MCF 10A (cell line): ENCODE data around the gene SDK2. TPM values are rescaled to one million over a fixed set of nuclear protein-coding genes. Genes with fewer than 3 reads are reported as not detected.
A peak's percentile ranks its signal among the peaks of the same experiment; 100 is the strongest.

Source experiments
- BruUV-seq: library from RNA; stranded (reverse); fragments of 400-500 nt; replicated peaks from 2 replicates; lab custom pipeline; 2021; lab: Mats Ljungman, UMichigan
- CTCF ChIA-PET: fragments of 300-600 bp; sonication (Branson Sonifier 250); formaldehyde crosslinking; extraction: SDS; loops from one replicate; lab custom pipeline; 2021; ENCODE audit warnings: antibody characterized with exemption, inconsistent platforms; lab: Yijun Ruan, JAX
- POLR2A ChIA-PET: fragments of 300-600, 350-650 bp; sonication (Branson Sonifier 250); formaldehyde crosslinking; extraction: SDS; loops from one replicate; lab custom pipeline; 2020; ENCODE audit warnings: antibody characterized with exemption, inconsistent platforms; lab: Yijun Ruan, JAX
- DNase-seq: peaks from one replicate; pipeline ENCODE4 v3.0.0-alpha.2; 2018; ENCODE audit not compliant: unreplicated experiment
- H3K27ac Mint-ChIP-seq: one replicate; pipeline ENCODE4 v1.8.0; 2022; ENCODE audit warnings: mild to moderate bottlenecking, low read depth, mixed read lengths; ENCODE audit not compliant: unreplicated experiment
- H3K27me3 Mint-ChIP-seq: one replicate; pipeline ENCODE4 v1.8.0; 2022; ENCODE audit warnings: mixed read lengths; ENCODE audit not compliant: insufficient read depth, unreplicated experiment
- H3K36me3 Mint-ChIP-seq: one replicate; pipeline ENCODE4 v1.8.0; 2022; ENCODE audit warnings: mild to moderate bottlenecking, moderate library complexity, mixed read lengths; ENCODE audit not compliant: insufficient read depth, unreplicated experiment
- H3K4me1 Mint-ChIP-seq: one replicate; pipeline ENCODE4 v1.8.0; 2022; ENCODE audit warnings: mixed read lengths; ENCODE audit not compliant: insufficient read depth, unreplicated experiment
- H3K4me3 Mint-ChIP-seq: one replicate; pipeline ENCODE4 v1.8.0; 2022; ENCODE audit warnings: mild to moderate bottlenecking, moderate library complexity, mixed read lengths; ENCODE audit not compliant: unreplicated experiment
- H3K9me3 Mint-ChIP-seq: one replicate; pipeline ENCODE4 v1.8.0; 2022; ENCODE audit warnings: mixed read lengths; ENCODE audit not compliant: unreplicated experiment
- CTCF ChIP-seq: fragments of 200-600 bp; IDR thresholded peaks from one replicate; pipeline ENCODE4 v1.8.0; 2022; ENCODE audit warnings: antibody characterized with exemption, mild to moderate bottlenecking; ENCODE audit not compliant: unreplicated experiment
- intact Hi-C: fragments of 100-400 bp; cut with micrococcal nuclease; formaldehyde crosslinking; loops from 2 replicates; pipeline ENCODE4 v1.14.1; 2022
- total RNA-seq: library from RNA; stranded (reverse); gene quantifications from 2 replicates; pipeline ENCODE4 v1.2.3, GENCODE V29; 2022

The SDK2 gene
- total RNA-seq, 1 experiment from 2014 or later: not detected

DNA sequence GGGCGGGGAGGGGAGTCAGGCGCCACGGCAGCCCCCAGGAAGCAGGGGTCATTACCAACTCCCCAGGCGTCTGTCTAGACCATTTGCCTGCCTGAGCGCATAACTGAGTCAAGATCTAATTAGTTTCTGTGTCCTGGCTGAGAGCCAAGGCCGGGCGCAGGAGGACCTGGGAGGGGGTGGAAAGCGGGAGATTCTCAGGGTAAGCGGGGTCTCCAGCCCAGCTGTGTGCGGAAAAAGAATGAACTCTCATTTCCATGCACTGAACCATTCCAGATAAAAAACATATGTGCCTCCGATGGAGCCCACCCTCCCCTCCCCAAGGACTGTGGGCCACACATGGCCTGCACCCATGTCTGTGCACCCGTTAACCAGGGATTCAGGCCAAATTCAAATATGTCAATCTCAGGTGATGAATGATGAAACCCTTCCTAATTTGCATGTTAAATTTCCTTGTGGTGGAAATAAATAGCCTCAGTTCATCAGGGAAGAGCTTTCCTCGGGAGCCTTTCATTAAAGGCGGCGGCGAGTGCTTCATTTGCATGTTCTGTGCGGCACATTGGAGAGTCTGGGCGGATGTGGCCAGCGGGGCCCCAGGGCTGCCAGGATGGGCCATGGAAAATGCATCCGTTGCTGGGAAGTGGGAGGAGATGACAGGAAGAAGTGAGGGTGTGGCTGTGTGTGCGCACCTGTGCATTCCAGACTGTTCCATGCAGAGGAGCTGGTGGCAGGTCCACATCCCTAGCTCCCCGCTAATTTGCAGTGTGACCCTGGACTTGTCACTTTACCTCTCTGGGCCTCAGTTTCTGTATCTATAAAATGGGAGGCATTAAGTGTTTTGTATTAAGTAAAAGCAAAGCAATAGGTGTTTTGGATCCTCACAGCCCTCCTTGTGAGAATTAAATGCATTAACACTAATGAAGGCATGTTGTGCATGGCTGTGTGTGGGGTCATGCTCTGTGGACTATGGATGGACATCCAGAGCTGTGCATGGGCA is 151.1 kb downstream of the SDK2 start:
- Mint-ChIP-seq H3K27ac (no peak overlapping the region), H3K4me1 (no peaks in the 10 kb centered on the region), H3K9me3 (no peaks in the 10 kb centered on the region), H3K4me3 (no peak overlapping the region), H3K36me3 (no peaks in the 10 kb centered on the region), H3K27me3 (peaks cover 65% of the 10 kb centered on the region)
- TF ChIP-seq CTCF: no peak
- no TSS peak for BruUV-seq
- CTCF ChIA-PET: interaction anchor here (0.7 kb wide), 2 partner anchors 60 to 187 kb away, joined by 3 to 4 read pairs; no protein-coding TSS in a partner anchor
- POLR2A ChIA-PET: no interaction called here
- intact Hi-C loops: no loop called here
- peak; percentile 24 for DNase-seq

DNA sequence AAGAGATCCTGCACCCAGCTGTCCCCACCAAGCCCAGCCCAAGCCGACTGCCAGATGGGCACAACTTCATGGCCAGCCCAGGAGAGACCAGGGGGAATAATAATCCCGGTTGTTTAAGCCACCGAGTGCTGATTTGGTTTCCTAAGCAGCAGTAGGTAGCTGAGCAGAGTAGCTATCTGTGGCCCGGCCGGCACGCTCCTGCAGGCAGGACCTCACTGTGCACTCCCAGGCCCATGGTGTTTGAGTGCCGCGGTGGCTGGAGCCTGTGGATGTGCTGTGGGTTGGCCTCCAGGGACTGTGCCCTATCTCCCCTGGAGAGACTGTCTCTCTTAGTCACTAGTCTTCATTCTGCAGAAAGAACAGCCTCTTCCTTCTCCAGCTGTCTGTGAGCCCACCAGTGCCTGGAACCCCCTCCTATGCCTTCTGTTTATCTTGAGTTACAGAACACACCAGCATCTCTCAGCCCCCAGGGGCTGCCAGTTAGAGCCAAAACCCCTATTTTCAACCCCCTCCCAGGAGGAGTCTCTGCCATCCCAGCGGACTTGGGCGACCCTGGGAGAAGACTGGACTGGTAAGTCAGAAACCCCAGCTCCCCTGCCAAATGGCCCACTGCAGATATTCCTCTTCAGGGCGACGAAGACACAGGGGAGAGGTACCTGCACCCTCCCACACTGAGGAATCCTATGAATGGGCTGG is 152.0 kb downstream of the SDK2 start:
- no peak overlapping the region for H3K27ac Mint-ChIP-seq

DNA sequence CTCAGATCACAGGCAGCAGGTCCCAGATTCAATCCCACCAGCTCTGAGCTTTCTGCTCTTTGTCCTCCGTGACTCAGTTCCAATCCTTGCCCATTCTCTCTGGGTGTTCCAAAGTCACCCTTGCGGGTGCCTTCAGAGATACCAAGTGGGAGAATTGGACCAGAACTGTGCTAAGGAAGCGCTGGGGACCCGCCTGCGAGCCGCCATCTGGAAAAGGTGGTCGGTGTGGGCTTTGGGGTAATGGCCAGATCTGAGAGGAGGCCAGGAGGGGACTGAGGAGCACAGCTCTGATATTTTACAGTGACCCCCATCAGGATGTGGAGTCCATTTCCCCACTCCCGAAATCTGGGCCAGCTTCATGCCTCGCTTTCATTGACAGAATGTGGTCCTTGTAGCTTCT is 152.6 kb downstream of the SDK2 start:
- no peak overlapping the region for H3K27ac Mint-ChIP-seq
- no TSS peak for BruUV-seq
- no peak overlapping the region for H3K4me3 Mint-ChIP-seq
- H3K4me1 Mint-ChIP-seq: no peaks in the 10 kb centered on the region
- POLR2A ChIA-PET: no interaction called here
- intact Hi-C loops: no loop called here
- CTCF ChIA-PET: no interaction called here
- H3K36me3 Mint-ChIP-seq: no peaks in the 10 kb centered on the region
- TF ChIP-seq CTCF: no peak
- H3K9me3 Mint-ChIP-seq: no peaks in the 10 kb centered on the region
- DNase-seq: no peak
- H3K27me3 Mint-ChIP-seq: peaks cover 65% of the 10 kb centered on the region

More for the DNA sequence above, 152.0 kb downstream of the SDK2 start:
- ChIA-PET CTCF (interaction anchor here (0.7 kb wide), 1 partner anchor 59 kb away, joined by 4 read pairs; no protein-coding TSS in a partner anchor), POLR2A (no interaction called here)
- BruUV-seq: no TSS peak
- Mint-ChIP-seq H3K36me3 (no peaks in the 10 kb centered on the region), H3K27me3 (peaks cover 65% of the 10 kb centered on the region), H3K4me3 (no peak overlapping the region), H3K9me3 (no peaks in the 10 kb centered on the region), H3K4me1 (no peaks in the 10 kb centered on the region)
- no peak for DNase-seq
- TF ChIP-seq CTCF: no peak
- intact Hi-C loops: no loop called here

DNA sequence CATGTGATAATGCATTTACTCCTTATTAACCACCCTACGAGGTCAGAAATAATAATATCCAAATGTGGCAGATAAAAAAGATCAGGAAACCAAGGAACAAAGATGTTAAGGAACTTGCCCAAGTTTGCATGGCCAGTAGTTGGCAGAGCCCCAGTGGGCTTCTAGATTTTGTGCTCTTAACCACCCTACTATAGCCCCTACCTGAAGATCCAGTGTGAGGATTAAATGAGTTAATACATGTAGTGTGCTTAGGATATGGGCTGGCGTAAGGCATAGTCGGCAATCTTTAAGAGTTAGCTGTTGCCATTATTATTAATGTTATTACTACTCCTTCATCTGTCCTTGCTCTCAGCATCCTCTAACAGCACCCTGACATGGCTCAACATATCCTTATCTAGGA is 153.4 kb downstream of the SDK2 start:
- CTCF ChIA-PET: interaction anchor here (0.6 to 0.7 kb wide), 3 partner anchors 87 to 728 kb away, joined by 4 read pairs; no protein-coding TSS in a partner anchor
- POLR2A ChIA-PET: no interaction called here
- peaks cover 65% of the 10 kb centered on the region for H3K27me3 Mint-ChIP-seq
- no peak for TF ChIP-seq CTCF
- BruUV-seq: no TSS peak
- H3K27ac Mint-ChIP-seq: no peak overlapping the region
- no peaks in the 10 kb centered on the region for H3K4me1 Mint-ChIP-seq
- H3K4me3 Mint-ChIP-seq: no peak overlapping the region
- intact Hi-C loops: no loop called here
- peaks cover 4% of the 10 kb centered on the region for H3K9me3 Mint-ChIP-seq
- H3K36me3 Mint-ChIP-seq: no peaks in the 10 kb centered on the region
- DNase-seq: no peak
